Cardiac muscle cell (in vitro differentiated cells and primary cell): ENCODE results near the gene RAPGEF4. TPM values are rescaled to one million over a fixed set of nuclear protein-coding genes. Genes with fewer than 3 reads are reported as not detected.

Source experiments
- DNase-seq, 2 donors: peaks; one replicate each; pipeline versions ENCODE4 v3.0.0 to v3.0.0-alpha.2; 2010 to 2017; ENCODE audit warnings: low read depth in 1 of 2, low spot score in 1 of 2
- H3K27ac ChIP-seq: fragments of 200-600 bp; sonication (generic); 2 replicates; pipeline ENCODE4 v1.5.1; 2016
- H3K27me3 ChIP-seq: fragments of 200-600 bp; sonication (generic); 2 replicates; pipeline ENCODE4 v1.6.0; 2016; ENCODE audit warnings: control low read depth
- H3K36me3 ChIP-seq: fragments of 200-600 bp; sonication (generic); 2 replicates; pipeline ENCODE4 v1.5.1; 2016; ENCODE audit warnings: control low read depth
- H3K4me1 ChIP-seq: fragments of 200-600 bp; sonication (generic); 2 replicates; pipeline ENCODE4 v1.8.1; 2017; ENCODE audit warnings: low read depth, mild to moderate bottlenecking, mixed run types
- H3K4me3 ChIP-seq: fragments of 200-600 bp; sonication (generic); 2 replicates; pipeline ENCODE4 v1.5.1; 2016; ENCODE audit warnings: mild to moderate bottlenecking
- H3K9me3 ChIP-seq: fragments of 200-600 bp; sonication (generic); 2 replicates; pipeline ENCODE4 v1.5.1; 2017; ENCODE audit warnings: low read depth, mild to moderate bottlenecking, control low read depth
- CTCF ChIP-seq: IDR thresholded peaks from 2 replicates; pipeline ENCODE4 v1.5.1; 2012; ENCODE audit warnings: low read depth, mild to moderate bottlenecking, low read length
- polyA plus RNA-seq: library from polyadenylated mRNA; unstranded; fragments of >200 nt; fragmentation: Nextera tagmentation; extraction: Ambion mirVana; gene quantifications from 2 replicates; pipeline ENCODE4 v1.2.1, GENCODE V29; 2016
- total RNA-seq: library from RNA; depleted of rRNA; stranded (reverse); fragments of >200 nt; gene quantifications from 2 replicates; pipeline ENCODE4 v1.2.3, GENCODE V29; 2016

Gene RAPGEF4
- total and polyA plus RNA-seq, 2 experiments from 2014 or later: 5.3 to 21.2 TPM

DNA sequence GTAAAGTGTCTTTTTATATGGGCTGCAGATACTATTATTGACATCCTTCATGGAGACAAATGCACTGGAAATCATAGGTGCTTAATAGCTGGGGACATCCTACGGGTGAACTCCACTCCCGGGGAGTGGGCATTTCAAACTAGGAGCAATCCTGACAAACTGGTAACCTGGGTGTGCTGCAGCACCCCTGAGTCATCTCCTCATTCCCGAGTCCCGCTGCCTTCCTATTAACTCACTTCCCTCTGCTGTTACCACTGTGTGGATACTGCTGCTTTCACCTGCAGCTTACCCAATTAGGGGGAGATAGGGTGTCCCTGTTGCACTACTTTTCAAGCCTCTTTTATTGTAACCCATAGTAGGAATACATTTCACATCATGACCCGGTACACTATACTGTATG is 134.2 kb downstream of the RAPGEF4 start:
- no peak overlapping the region for H3K27ac ChIP-seq
- no peaks in the 10 kb centered on the region for H3K9me3 ChIP-seq
- no peak for TF ChIP-seq CTCF
- H3K4me3 ChIP-seq: no peak overlapping the region
- H3K4me1 ChIP-seq: peaks cover 25% of the 10 kb centered on the region
- no peaks in the 10 kb centered on the region for H3K36me3 ChIP-seq
- DNase-seq: no peak
- H3K27me3 ChIP-seq: no peaks in the 10 kb centered on the region

DNA sequence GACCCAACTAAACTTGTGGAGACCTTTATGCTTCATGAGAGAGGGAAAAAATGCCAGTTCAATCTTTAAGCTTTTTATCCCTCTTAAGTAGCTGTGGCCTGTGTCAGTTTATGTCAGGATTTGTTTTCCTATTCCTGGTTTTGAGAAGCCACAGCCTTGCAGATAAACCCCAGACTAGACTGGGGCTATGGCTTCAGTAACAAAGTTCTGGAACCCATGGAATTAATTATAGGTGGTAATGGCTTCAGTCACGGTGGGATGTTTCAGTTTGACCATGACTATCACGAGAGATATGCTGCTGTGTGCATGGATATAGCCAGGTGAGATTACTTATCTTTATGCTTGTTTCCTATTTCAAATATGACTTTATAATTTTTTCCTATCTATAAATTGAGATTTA is 134.8 kb downstream of the RAPGEF4 start:
- H3K9me3 ChIP-seq: no peaks in the 10 kb centered on the region
- TF ChIP-seq CTCF: no peak
- peaks cover 25% of the 10 kb centered on the region for H3K4me1 ChIP-seq
- H3K27me3 ChIP-seq: no peaks in the 10 kb centered on the region
- H3K36me3 ChIP-seq: no peaks in the 10 kb centered on the region
- no peak overlapping the region for H3K27ac ChIP-seq
- no peak overlapping the region for H3K4me3 ChIP-seq
- DNase-seq: no peak

DNA sequence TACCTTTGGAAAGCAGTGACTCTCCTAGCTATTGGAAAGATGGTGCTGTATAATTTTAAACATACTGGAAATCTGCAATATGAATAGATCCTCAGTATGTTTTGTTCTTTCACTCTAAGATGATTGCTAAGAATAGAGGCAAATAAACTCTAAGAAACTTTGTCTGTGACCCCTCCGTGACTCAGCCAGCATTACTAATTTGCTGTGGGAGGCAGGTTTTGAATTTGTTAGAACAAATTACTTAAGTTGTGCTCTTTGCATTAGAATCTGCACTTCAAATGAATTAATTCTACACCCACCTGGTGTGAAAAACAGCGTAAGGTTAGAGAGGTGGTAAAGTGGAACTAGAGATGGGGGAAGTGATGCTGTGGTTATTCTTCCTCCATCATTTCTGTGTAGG is 142.2 kb downstream of the RAPGEF4 start:
- Histone ChIP-seq H3K36me3 (no peaks in the 10 kb centered on the region), H3K27me3 (peaks cover 7% of the 10 kb centered on the region), H3K4me3 (no peak overlapping the region), H3K9me3 (no peaks in the 10 kb centered on the region), H3K4me1 (peaks cover 6% of the 10 kb centered on the region), H3K27ac (no peak overlapping the region)
- DNase-seq: peak in 1 of 2 donors; percentile 29
- no peak for TF ChIP-seq CTCF

GRCh38 chr2:172878260-172878659 is 142.6 kb downstream of the RAPGEF4 start:
- Histone ChIP-seq H3K9me3 (no peaks in the 10 kb centered on the region), H3K4me1 (peaks cover 6% of the 10 kb centered on the region), H3K36me3 (no peaks in the 10 kb centered on the region), H3K27ac (no peak overlapping the region), H3K27me3 (peaks cover 7% of the 10 kb centered on the region), H3K4me3 (no peak overlapping the region)
- DNase-seq: peak in 1 of 2 donors; percentile 37
- no peak for TF ChIP-seq CTCF

GRCh38 chr2:172884336-172884735 is 148.7 kb downstream of the RAPGEF4 start:
- Histone ChIP-seq H3K36me3 (no peaks in the 10 kb centered on the region), H3K27me3 (no peaks in the 10 kb centered on the region)
- DNase-seq: no peak

More at GRCh38 chr2:172884336-172884735, 148.7 kb downstream of the RAPGEF4 start:
- no peaks in the 10 kb centered on the region for H3K9me3 ChIP-seq
- no peak overlapping the region for H3K4me3 ChIP-seq
- no peak for TF ChIP-seq CTCF
- H3K4me1 ChIP-seq: peaks cover 15% of the 10 kb centered on the region
- H3K27ac ChIP-seq: no peak overlapping the region
